22Rv1 (cell line): ENCODE results near the gene GRIP2.

Experiments
- H3K27ac ChIP-seq: fragments of 450-650 bp; 2 replicates; pipeline ENCODE4 v1.5.1; 2017
- ZFX ChIP-seq: fragments of 450-650 bp; IDR thresholded peaks from 2 replicates; pipeline ENCODE4 v1.6.1; 2017; ENCODE audit warnings: antibody characterized with exemption, borderline replicate concordance
- TF ChIP-seq, protein P1 (sequence below): fragments of 450-650 bp; IDR thresholded peaks from 2 replicates; pipeline ENCODE4 v1.5.1; 2017; ENCODE audit warnings: mild to moderate bottlenecking

Gene GRIP2

DNA sequence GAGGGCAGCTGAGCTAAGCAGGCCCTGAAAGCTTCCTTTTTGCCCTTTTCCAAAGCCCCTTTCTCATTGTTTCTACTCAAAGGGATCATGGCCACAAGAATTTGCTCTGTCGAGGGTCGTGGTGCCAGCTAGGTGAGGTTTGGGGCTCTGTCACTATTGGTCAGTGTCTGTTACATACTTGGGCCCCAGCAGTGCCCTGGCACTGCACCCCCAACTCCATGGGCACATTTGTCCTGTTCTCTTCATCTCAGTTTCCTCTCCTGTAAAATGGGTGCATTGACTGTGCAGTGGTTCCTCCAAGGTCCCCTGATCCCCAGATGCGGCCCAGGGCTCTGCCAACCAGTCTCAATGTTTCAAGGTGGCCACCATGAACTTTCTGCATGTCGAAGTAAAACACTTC is 75.6 kb downstream of the GRIP2 start:
- H3K27ac ChIP-seq, result no peak overlapping the region
- TF ChIP-seq ZFX, result no peak
- TF ChIP-seq, protein P1, sequence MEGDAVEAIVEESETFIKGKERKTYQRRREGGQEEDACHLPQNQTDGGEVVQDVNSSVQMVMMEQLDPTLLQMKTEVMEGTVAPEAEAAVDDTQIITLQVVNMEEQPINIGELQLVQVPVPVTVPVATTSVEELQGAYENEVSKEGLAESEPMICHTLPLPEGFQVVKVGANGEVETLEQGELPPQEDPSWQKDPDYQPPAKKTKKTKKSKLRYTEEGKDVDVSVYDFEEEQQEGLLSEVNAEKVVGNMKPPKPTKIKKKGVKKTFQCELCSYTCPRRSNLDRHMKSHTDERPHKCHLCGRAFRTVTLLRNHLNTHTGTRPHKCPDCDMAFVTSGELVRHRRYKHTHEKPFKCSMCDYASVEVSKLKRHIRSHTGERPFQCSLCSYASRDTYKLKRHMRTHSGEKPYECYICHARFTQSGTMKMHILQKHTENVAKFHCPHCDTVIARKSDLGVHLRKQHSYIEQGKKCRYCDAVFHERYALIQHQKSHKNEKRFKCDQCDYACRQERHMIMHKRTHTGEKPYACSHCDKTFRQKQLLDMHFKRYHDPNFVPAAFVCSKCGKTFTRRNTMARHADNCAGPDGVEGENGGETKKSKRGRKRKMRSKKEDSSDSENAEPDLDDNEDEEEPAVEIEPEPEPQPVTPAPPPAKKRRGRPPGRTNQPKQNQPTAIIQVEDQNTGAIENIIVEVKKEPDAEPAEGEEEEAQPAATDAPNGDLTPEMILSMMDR, result no peak

GRCh38 chr3:14464141-14464465 is 76.0 kb downstream of the GRIP2 start:
- no peak overlapping the region for H3K27ac ChIP-seq
- TF ChIP-seq, protein P1, result no peak
- TF ChIP-seq ZFX, result no peak

DNA sequence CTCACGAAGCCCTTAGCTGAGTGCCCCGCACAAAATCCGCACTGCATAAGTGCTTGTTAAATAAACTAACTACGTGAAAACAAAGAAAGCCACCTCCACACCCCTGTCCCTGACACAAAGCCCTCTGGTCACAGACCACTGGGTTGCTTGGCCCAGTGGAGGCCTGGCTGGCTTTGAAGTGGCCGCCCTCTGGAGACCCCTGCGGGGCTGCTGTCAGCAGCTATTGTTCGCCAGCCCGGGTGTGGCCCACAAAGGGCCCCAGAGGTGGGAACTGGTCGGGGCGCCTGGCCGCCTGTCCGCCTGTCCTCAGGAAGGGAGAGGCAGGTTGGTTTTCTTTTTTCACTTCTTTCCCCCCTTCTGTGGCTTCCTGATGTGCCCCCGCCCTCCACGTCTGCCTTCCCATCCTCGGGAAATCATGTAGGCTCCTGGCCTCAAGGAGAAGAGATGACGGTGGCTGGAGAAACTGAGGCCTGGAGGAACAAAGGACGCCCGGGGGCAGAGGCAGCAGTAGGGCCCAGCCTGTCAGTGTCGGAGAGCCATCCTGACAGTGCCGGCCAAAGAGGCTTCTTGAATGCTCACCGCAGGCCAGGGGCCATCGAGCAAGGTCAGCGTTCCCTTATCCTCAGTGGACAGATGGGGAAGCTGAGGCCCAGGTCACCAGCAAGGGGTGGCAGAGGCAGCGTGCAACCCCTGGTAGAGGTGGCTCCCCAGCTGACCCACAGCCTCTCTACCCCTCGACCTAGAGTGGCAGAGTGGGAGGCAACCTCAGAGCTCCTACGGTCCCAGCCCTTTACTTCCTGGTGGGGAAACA is 76.6 kb downstream of the GRIP2 start:
- TF ChIP-seq, protein P1, result no peak
- TF ChIP-seq ZFX, result no peak
- no peak overlapping the region for H3K27ac ChIP-seq

GRCh38 chr3:14462738-14463137 is 77.4 kb downstream of the GRIP2 start:
- TF ChIP-seq, protein P1, result no peak
- TF ChIP-seq ZFX, result no peak
- H3K27ac ChIP-seq, result no peak overlapping the region

GRCh38 chr3:14461748-14462324 is 78.3 kb downstream of the GRIP2 start:
- H3K27ac ChIP-seq, result no peak overlapping the region
- TF ChIP-seq, protein P1, result peak; percentile 47
- no peak for TF ChIP-seq ZFX

- no peak overlapping the region for H3K27ac ChIP-seq
- no peak for TF ChIP-seq ZFX
- TF ChIP-seq, protein P1, result no peak
These were observed 79.0 kb downstream of the GRIP2 start for GRCh38 chr3:14461006-14461747.
